Thyroid gland (tissue), 4 donors: ENCODE results near the gene EPHA2.

ENCODE experiments used
- POLR2A ChIP-seq, 2 donors: fragments of 450-650 bp; IDR thresholded peaks; one replicate each; pipeline ENCODE4 v1.6.1; 2017; ENCODE audit warnings: antibody characterized with exemption in 2 of 2, mild to moderate bottlenecking in 2 of 2, moderate library complexity in 1 of 2
- TF ChIP-seq, protein P1 (sequence below), 6 experiments: fragments of 200-600 bp in 3 of 6; fragments of 450-650 bp in 3 of 6; sonication (generic) in 3 of 6; IDR thresholded peaks; one replicate each; pipeline ENCODE4 v1.5.1; 2016 to 2019; ENCODE audit warnings: antibody characterized with exemption in 6 of 6, mild to moderate bottlenecking in 2 of 6, inconsistent platforms in 1 of 6, moderate library complexity in 1 of 6

GRCh38 chr1:16129316-16129715 lies 26.6 kb downstream of the EPHA2 start:
- TF ChIP-seq, protein P1, sequence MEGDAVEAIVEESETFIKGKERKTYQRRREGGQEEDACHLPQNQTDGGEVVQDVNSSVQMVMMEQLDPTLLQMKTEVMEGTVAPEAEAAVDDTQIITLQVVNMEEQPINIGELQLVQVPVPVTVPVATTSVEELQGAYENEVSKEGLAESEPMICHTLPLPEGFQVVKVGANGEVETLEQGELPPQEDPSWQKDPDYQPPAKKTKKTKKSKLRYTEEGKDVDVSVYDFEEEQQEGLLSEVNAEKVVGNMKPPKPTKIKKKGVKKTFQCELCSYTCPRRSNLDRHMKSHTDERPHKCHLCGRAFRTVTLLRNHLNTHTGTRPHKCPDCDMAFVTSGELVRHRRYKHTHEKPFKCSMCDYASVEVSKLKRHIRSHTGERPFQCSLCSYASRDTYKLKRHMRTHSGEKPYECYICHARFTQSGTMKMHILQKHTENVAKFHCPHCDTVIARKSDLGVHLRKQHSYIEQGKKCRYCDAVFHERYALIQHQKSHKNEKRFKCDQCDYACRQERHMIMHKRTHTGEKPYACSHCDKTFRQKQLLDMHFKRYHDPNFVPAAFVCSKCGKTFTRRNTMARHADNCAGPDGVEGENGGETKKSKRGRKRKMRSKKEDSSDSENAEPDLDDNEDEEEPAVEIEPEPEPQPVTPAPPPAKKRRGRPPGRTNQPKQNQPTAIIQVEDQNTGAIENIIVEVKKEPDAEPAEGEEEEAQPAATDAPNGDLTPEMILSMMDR (IDR thresholded peaks at IDR 0.05), result no peak
- TF ChIP-seq POLR2A (IDR thresholded peaks at IDR 0.05), result no peak
